Vagina (tissue), 2 donors: Measurements from ENCODE around the gene PCDH17. TPM values are rescaled to one million over a fixed set of nuclear protein-coding genes. Genes with fewer than 3 reads are reported as not detected.

Experiments used
- DNase-seq, 2 donors: peaks; one replicate each; pipeline ENCODE4 v3.0.0-alpha.2; 2017; ENCODE audit errors: extremely low spot score in 2 of 2
- H3K27ac ChIP-seq: fragments of 200-600 bp; sonication (generic); one replicate; pipeline ENCODE4 v1.5.1; 2019
- H3K27me3 ChIP-seq: fragments of 200-600 bp; sonication (generic); one replicate; pipeline ENCODE4 v1.5.1; 2019
- H3K36me3 ChIP-seq, 2 donors: fragments of 200-600 bp; sonication (generic); one replicate each; pipeline ENCODE4 v1.5.1; 2017 to 2019
- H3K4me1 ChIP-seq: fragments of 200-600 bp; sonication (generic); one replicate; pipeline ENCODE4 v1.5.1; 2019
- H3K4me3 ChIP-seq, 2 donors: fragments of 200-600 bp; sonication (generic); 1 replicate in 1 of 2; 2 replicates in 1 of 2; pipeline ENCODE4 v1.5.1; 2016 to 2019
- H3K9me3 ChIP-seq: fragments of 200-600 bp; sonication (generic); one replicate; pipeline ENCODE4 v1.5.1; 2019
- POLR2A ChIP-seq, 2 donors: fragments of 450-650 bp; IDR thresholded peaks; one replicate each; pipeline ENCODE4 v1.6.1; 2017; ENCODE audit warnings: antibody characterized with exemption in 2 of 2, mild to moderate bottlenecking in 2 of 2, moderate library complexity in 2 of 2
- POLR2AphosphoS5 ChIP-seq, 2 donors: sonication (generic); formaldehyde crosslinking; IDR thresholded peaks; one replicate each; pipeline ENCODE4 v1.9.0; 2017; ENCODE audit warnings: antibody characterized with exemption in 2 of 2, mild to moderate bottlenecking in 2 of 2, low read depth in 1 of 2; ENCODE audit not compliant: insufficient read depth in 1 of 2
- intact Hi-C: fragments of 100-400 bp; cut with DNase I; formaldehyde crosslinking; loops from one replicate; pipeline ENCODE4 v1.15.1; 2023
- total RNA-seq: library from RNA; depleted of rRNA; stranded (reverse); fragments of >200 nt; gene quantifications from one replicate; pipeline ENCODE4 v1.2.3, GENCODE V29; 2016
- TF ChIP-seq, protein P1 (sequence below), 3 experiments: fragments of 450-650 bp in 2 of 3; fragments of 200-600 bp in 1 of 3; sonication (generic) in 1 of 3; IDR thresholded peaks; one replicate each; pipeline ENCODE4 v1.5.1; 2017 to 2019; ENCODE audit warnings: antibody characterized with exemption in 3 of 3, mild to moderate bottlenecking in 2 of 3, moderate library complexity in 2 of 3

Gene PCDH17
- total RNA-seq, 1 donor from 2014 or later: 10.1 TPM

DNA sequence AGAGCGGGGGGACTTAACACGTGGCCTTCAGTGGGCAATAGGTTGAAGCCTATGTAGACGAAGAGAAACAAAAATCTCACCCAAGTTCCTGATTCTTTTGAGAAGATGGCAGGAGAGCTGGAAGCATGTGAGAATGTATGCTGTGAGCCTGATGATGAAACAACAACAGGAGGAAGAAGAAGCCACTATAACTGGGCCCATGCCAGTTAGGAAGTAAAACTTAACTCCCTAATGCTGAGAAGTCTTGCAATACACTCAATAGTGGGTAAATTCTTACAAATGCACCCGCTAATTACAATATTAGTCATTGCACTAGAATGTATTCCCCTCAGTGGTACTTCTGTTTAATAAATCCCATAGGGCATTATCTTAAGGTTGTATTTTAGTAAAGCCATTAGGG is 9.1 kb downstream of the PCDH17 start:
- DNase-seq: no peak
- Histone ChIP-seq H3K4me3 (no peak overlapping the region), H3K36me3 (no peaks in the 10 kb centered on the region), H3K27me3 (no peaks in the 10 kb centered on the region), H3K4me1 (no peaks in the 10 kb centered on the region), H3K27ac (no peak overlapping the region), H3K9me3 (no peaks in the 10 kb centered on the region)
- TF ChIP-seq, protein P1, sequence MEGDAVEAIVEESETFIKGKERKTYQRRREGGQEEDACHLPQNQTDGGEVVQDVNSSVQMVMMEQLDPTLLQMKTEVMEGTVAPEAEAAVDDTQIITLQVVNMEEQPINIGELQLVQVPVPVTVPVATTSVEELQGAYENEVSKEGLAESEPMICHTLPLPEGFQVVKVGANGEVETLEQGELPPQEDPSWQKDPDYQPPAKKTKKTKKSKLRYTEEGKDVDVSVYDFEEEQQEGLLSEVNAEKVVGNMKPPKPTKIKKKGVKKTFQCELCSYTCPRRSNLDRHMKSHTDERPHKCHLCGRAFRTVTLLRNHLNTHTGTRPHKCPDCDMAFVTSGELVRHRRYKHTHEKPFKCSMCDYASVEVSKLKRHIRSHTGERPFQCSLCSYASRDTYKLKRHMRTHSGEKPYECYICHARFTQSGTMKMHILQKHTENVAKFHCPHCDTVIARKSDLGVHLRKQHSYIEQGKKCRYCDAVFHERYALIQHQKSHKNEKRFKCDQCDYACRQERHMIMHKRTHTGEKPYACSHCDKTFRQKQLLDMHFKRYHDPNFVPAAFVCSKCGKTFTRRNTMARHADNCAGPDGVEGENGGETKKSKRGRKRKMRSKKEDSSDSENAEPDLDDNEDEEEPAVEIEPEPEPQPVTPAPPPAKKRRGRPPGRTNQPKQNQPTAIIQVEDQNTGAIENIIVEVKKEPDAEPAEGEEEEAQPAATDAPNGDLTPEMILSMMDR (IDR thresholded peaks at IDR 0.05): no peak
- TF ChIP-seq POLR2AphosphoS5 (IDR thresholded peaks at IDR 0.05; ENCODE audit: insufficient read depth in 1 of 2, low read depth in 1 of 2): no peak
- TF ChIP-seq POLR2A (IDR thresholded peaks at IDR 0.05): no peak
- intact Hi-C loops: no loop called here

DNA sequence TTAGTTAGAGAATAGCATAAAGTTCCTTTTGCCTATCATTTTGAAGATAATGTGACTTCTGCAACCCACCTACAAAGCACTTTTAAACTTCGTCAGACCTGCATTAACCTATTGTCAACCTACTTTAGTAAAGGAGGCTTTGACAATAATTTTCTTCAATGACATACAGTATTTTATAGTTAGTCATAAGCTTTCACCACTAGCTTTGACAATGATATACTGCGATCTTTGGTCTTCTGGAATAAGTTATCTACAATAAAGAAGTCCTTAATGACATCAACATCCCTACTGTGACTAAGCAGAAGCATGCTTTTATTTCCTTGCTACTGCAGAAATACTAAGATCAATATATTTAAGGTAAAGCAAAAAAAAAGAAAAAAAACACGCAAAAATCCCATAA is 9.5 kb downstream of the PCDH17 start:
- DNase-seq: no peak

DNA sequence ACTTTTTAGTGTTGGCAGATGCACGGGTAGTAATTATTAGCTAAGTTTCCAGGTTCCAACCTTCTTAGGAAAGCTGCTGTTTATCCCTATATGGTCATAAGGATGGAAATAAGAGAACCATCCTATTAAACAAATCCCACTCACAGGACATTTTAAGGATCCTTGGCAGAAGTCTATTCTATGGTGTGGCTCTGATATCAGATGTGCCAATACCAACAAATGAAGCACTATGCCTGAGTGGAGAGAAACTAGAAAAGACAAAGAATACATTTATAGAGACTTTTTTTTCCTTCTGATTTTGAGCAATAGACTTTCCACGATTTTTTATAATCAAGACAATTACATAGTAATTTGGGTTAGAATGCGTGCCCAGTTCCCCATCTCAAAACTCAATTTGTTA is 12.6 kb downstream of the PCDH17 start:
- no peak for DNase-seq
- Histone ChIP-seq H3K27me3 (no peaks in the 10 kb centered on the region), H3K36me3 (no peaks in the 10 kb centered on the region), H3K4me3 (no peak overlapping the region), H3K4me1 (no peaks in the 10 kb centered on the region), H3K27ac (no peak overlapping the region), H3K9me3 (no peaks in the 10 kb centered on the region)
- TF ChIP-seq POLR2AphosphoS5 (IDR thresholded peaks at IDR 0.05; ENCODE audit: insufficient read depth in 1 of 2, low read depth in 1 of 2) (no peak), POLR2A (IDR thresholded peaks at IDR 0.05) (no peak)
- TF ChIP-seq, protein P1 (IDR thresholded peaks at IDR 0.05): no peak
- intact Hi-C loops: no loop called here

More for the DNA sequence above, 9.5 kb downstream of the PCDH17 start:
- Histone ChIP-seq H3K4me3 (no peak overlapping the region), H3K27ac (no peak overlapping the region), H3K9me3 (no peaks in the 10 kb centered on the region), H3K4me1 (no peaks in the 10 kb centered on the region), H3K27me3 (no peaks in the 10 kb centered on the region), H3K36me3 (no peaks in the 10 kb centered on the region)
- intact Hi-C loops: no loop called here
- no peak for TF ChIP-seq POLR2A (IDR thresholded peaks at IDR 0.05)
- TF ChIP-seq, protein P1 (IDR thresholded peaks at IDR 0.05): no peak
- no peak for TF ChIP-seq POLR2AphosphoS5 (IDR thresholded peaks at IDR 0.05; ENCODE audit: insufficient read depth in 1 of 2, low read depth in 1 of 2)

DNA sequence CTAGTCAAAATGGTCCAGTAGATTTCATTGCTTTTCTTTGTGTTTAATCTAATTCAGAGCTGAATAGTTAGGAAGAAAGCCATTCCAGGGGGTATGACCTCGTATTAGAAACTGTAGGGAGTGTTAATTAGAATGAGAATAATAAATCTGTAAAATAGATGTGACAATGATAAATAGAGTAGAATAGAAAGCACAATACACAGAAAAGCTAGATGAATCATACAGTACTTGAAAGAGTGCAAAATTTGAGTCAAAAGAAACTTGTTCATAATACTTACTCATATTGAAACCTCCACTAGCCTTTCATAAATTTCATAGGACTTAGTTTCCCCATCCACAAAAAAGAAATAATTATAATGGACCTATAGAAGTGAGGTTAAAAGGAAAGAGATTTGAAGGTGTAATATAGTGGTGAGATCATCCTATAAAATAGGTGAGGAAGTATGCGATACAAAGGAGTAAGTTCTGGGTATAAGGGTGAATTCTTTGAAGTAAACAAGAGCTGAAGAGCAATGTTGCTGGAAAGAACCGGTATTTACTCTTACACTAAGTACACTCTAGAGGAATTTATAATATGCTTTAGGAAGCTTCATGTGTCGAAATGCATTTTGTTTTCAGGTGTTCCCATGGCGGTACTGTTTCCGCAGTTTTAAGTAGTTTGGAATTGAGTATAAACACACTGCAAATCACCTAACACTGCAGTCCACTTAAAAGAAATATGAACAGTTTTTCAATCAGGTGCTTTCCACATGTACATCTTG is 21.9 kb downstream of the PCDH17 start:
- TF ChIP-seq, protein P1 (IDR thresholded peaks at IDR 0.05): no peak
- no peak for DNase-seq
- H3K36me3 ChIP-seq: no peaks in the 10 kb centered on the region
- no peak overlapping the region for H3K27ac ChIP-seq
- no peaks in the 10 kb centered on the region for H3K9me3 ChIP-seq
- no peak overlapping the region for H3K4me3 ChIP-seq
- no peaks in the 10 kb centered on the region for H3K4me1 ChIP-seq
- no peaks in the 10 kb centered on the region for H3K27me3 ChIP-seq
- intact Hi-C loops: no loop called here

DNA sequence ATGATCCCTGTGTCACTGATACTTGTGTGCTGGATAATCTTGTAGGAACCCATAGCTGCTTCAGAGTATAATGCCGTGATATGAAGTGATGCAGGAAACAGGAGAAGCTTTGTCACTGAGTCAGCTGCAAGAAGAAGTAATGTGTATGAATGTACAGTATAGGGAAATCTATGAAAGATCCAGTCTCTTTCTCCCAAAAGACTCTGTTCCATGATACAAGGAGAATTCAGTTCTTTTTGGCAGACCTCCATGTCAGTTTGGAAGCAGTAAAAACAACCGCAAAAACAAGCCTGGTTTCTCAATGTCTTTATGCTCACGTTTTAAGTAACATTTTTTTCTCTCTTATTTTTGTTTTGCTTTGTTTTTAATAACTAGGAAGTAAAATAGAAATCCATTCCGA is 33.9 kb downstream of the PCDH17 start:
- H3K9me3 ChIP-seq: no peaks in the 10 kb centered on the region
- H3K27ac ChIP-seq: no peak overlapping the region
- TF ChIP-seq POLR2A (IDR thresholded peaks at IDR 0.05): no peak
- TF ChIP-seq POLR2AphosphoS5 (IDR thresholded peaks at IDR 0.05; ENCODE audit: insufficient read depth in 1 of 2, low read depth in 1 of 2): no peak
- TF ChIP-seq, protein P1 (IDR thresholded peaks at IDR 0.05): no peak
- no peak for DNase-seq
- no peaks in the 10 kb centered on the region for H3K4me1 ChIP-seq
- no peaks in the 10 kb centered on the region for H3K27me3 ChIP-seq
- no peaks in the 10 kb centered on the region for H3K36me3 ChIP-seq
- intact Hi-C loops: no loop called here
- no peak overlapping the region for H3K4me3 ChIP-seq
